Caki2 (cell line): ENCODE data around the gene KCNRG. TPM values are rescaled to one million over a fixed set of nuclear protein-coding genes. Genes with fewer than 3 reads are reported as not detected.
"Not testable (repeated sequence)": the region's sequence is repeated elsewhere in the genome, so short reads cannot be mapped to it uniquely, and the experiment has no call there.

Experiments
- DNase-seq: peaks from one replicate; pipeline ENCODE4 v3.0.0-alpha.2; 2015; ENCODE audit warnings: low read depth
- in situ Hi-C: cut with HindIII; loops from 2 replicates; pipeline ENCODE4 v1.10.0; 2016; ENCODE audit warnings: low sequenced_read_pairs, low pct_unique_long_range_greater_than_20kb, mixed read lengths
- total RNA-seq: library from RNA; depleted of rRNA; stranded (reverse); fragments of >200 nt; shearing (Covaris generic); gene quantifications from 2 replicates; pipeline ENCODE4 v1.2.3, GENCODE V29; 2014; ENCODE audit warnings: low replicate concordance; rRNA removed

Gene KCNRG
- total RNA-seq, 1 experiment from 2014 or later, result 1.2 TPM

- in situ Hi-C loops, DNase-seq: not testable (repeated sequence)
These were observed 47.1 kb downstream of the KCNRG start for GRCh38 chr13:50062336-50062735.

GRCh38 chr13:50065712-50066111, 50.5 kb downstream of the KCNRG start:
- in situ Hi-C loops, result no loop called here
- DNase-seq, result no peak

- in situ Hi-C loops, result no loop called here
- DNase-seq, result no peak
These were observed 53.3 kb downstream of the KCNRG start for GRCh38 chr13:50068508-50068907.

DNA sequence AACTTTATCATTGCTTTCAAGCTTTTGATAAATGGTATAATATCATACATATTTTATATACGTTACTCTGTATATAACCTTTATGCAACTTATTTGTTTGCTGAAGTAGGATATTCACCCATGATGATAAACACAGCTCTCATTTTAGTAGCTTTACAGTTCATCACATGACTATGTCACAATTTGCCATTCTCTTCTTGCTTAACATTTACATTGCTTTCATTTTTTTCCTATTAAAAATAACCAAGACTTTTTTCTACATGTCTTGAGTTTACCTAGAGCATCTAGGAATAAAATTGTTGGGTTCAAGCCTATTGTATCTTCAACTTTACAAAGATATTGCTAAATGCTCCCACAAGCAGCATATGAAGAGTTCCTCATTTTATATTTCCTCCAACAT, 54.0 kb downstream of the KCNRG start:
- in situ Hi-C loops, result no loop called here

DNA sequence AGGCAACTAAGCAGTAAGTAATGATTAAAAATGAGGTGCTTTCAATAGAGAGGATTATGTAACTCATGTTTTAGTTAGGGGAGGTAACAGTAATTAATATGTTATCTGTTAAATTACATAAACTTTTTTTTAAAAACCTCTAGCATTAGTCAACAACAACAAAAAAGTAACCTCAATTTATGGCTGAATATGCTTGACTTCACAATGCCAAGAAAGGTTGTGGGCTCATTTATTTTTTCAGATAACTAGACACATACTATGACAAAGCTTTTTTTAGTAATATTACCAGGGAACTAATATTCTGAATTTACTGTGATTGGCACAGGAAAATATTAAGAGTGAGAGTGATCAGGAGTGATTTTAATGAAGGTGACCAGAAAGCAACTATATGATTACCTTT, 54.9 kb downstream of the KCNRG start:
- DNase-seq, result no peak
- in situ Hi-C loops, result no loop called here

More for the DNA sequence above, 54.0 kb downstream of the KCNRG start:
- no peak for DNase-seq

Other genes starting within 250 kb of the KCNRG start
- gene KPNA3, start 222.8 kb upstream of the KCNRG start, total RNA-seq, result 5.3 and 7.6 TPM in 2 replicates
- 5.1 and 5.8 TPM in 2 replicates for gene SPRYD7, start 79.1 kb upstream of the KCNRG start, total RNA-seq
- 5.2 and 11.4 TPM in 2 replicates for gene TRIM13, start 18.4 kb upstream of the KCNRG start, total RNA-seq